Stimulated activated CD8-positive, alpha-beta memory T cell treated with anti-CD3 and anti-CD28 coated beads, Interleukin-15, amount 100 ng/mL, for 1 hour (primary cell): ENCODE data around the gene KIFBP.

Experiments used
- DNase-seq: peaks from one replicate; pipeline ENCODE4 v3.0.0-alpha.2; 2020; ENCODE audit warnings: low read depth

KIFBP gene

DNA sequence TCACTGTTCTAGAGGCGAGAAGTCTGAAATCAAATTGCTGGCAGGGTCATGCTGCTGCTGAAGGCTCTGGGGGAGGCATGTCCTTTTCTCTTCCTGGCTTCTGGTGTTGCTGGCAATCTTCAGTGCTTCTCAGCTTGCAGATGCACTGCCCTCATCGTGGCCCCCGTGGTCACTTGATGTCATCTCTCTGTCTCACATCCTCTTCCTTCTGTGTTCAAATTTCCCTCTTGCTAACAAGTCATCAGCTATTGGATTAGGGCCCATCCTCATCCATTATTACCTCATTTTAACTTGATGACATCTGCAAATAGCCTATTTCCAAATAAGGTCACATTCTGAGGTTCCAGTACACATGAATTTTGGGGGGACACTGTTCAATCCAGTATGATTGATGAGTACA lies 62.7 kb downstream of the KIFBP start:
- no peak for DNase-seq

GRCh38 chr10:69051710-69052487 lies 63.3 kb downstream of the KIFBP start:
- DNase-seq, result no peak

GRCh38 chr10:69052736-69053135 lies 64.1 kb downstream of the KIFBP start:
- no peak for DNase-seq

DNA sequence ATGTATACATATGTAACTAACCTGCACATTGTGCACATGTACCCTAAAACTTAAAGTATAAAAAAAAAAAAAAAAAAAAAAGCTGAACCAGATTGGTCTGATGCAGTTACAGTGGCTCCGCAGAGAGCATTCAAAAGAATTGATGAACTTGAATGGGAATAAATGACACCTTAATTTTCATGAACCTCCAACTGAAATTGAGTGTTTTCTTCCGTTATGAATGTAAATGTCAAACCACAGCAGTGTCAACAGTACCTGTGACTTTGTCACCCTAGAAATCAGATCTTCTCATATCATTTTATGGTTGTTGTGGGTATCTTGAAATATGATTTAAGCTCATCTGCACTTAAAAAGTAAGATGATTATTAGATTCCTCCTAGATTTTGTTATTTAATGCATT lies 66.6 kb downstream of the KIFBP start:
- no peak for DNase-seq

- DNase-seq, result no peak
Observed at GRCh38 chr10:69056129-69056528, 67.5 kb downstream of the KIFBP start.

- no peak for DNase-seq
Observed at GRCh38 chr10:69056536-69057260, 68.1 kb downstream of the KIFBP start.

- no peak for DNase-seq
Observed at GRCh38 chr10:69057261-69057950, 68.8 kb downstream of the KIFBP start.

GRCh38 chr10:69057951-69058297 lies 69.3 kb downstream of the KIFBP start:
- no peak for DNase-seq

DNA sequence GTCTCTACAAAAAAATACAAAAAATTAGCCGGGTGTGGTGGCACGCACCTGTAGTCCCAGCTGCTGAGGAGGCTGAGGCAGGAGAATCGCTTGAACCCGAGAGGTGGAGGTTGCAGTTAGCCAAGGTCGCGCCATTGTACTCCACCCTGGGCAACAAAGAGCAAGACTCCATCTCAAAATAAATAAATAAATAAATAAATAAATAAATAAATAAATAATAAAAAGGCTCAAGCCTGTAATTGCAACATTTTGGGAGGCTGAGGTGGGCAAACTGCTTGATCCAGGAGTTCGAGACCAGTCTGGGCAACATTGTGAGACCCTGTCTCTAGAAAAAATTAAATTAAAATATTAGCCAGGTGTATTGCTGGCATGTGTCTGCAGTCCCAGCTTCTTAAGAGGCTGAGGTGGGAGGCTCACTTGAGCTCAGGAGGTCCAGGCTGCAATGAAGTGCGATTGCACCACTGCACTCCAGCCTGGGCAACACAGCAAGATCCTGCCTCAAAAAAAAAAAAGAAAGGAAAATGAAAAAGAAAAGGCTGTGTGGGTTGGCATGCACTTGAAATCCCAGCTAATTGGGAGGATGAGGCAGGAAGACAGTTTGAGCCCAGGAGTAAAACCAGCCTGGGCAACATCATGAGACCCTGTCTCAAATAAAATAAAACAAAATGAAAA lies 71.7 kb downstream of the KIFBP start:
- DNase-seq, result no peak

GRCh38 chr10:69061305-69062161 lies 72.9 kb downstream of the KIFBP start:
- no peak for DNase-seq

- no peak for DNase-seq
Observed at GRCh38 chr10:69062901-69063300, 74.3 kb downstream of the KIFBP start.

GRCh38 chr10:69064762-69065328 lies 76.2 kb downstream of the KIFBP start:
- no peak for DNase-seq

- no peak for DNase-seq
Observed at GRCh38 chr10:69065406-69066361, 77.1 kb downstream of the KIFBP start.
